Mesangial cell (primary cell): ENCODE results near the gene BCL2L11. TPM values are rescaled to one million over a fixed set of nuclear protein-coding genes. Genes with fewer than 3 reads are reported as not detected.

Experiments used
- total RNA-seq: library from RNA; depleted of rRNA; stranded (reverse); fragments of >200 nt; gene quantifications from 2 replicates; pipeline ENCODE4 v1.2.3, GENCODE V29; 2015

The BCL2L11 gene, protein sequence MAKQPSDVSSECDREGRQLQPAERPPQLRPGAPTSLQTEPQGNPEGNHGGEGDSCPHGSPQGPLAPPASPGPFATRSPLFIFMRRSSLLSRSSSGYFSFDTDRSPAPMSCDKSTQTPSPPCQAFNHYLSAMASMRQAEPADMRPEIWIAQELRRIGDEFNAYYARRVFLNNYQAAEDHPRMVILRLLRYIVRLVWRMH
- 2.4 and 11.7 TPM in 2 replicates for total RNA-seq

DNA sequence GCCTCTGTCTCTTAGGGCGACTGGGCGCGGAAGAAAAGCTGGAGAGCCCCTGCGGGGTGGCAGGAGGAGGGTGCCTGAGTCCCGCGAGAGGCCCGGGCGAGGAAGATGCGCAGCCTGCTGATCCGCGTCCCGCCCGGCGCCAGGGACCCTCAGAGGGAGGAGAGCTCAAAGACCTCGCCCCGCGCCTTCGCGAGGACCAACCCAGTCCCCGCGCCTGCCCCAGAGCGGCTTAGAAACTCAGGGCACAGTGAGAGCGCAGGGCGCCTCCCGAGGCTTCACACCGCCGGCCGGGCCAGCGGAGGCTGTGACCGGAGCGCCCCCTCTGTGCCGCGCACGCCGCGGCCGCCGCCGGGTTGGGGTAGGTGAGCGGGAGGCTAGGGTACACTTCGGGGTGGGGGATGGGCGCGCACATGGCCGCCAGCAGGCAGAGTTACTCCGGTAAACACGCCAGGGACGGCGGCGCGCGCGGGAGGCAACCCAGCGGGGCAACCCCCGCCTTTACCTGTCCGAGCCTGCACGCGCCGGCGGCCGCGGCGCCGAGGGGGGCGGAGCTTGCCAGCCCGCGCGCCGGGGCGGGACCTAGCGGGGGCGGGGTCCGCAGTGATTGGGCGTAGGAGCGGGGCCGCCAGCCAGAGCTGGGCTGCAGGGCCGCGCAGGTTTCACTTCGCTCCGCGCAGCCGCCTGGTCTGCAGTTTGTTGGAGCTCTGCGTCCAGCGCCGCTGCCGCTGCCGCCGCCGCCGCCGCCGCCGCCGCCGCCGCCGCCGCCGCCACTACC, at the start of gene BCL2L11:
Gene BCL2L11, plus strand, starts transcription at position 662 of the 775 bp plus-strand sequence. CDS start 2,832 bp downstream, outside the sequence.

